GM23338 (cell line): ENCODE measurements around the gene PLXNA2. TPM values are rescaled to one million over a fixed set of nuclear protein-coding genes. Genes with fewer than 3 reads are reported as not detected.

Experiments used
- ATAC-seq: fragments of 200-7000 bp; cut with Tn5 transposase; 3 replicates; pipeline ENCODE4 v1.9.1; 2020
- DNase-seq: peaks from one replicate; pipeline ENCODE4 v3.0.0-alpha.2; 2015; ENCODE audit warnings: low spot score
- H2AFZ ChIP-seq: fragments of 200-600 bp; sonication (generic); 2 replicates; pipeline ENCODE4 v1.8.0; 2016; ENCODE audit warnings: antibody characterized with exemption, mild to moderate bottlenecking, moderate library complexity
- H3F3A ChIP-seq: fragments of 200-600 bp; sonication (generic); replicated peaks from 2 replicates; pipeline ENCODE4 v1.8.0; 2017; ENCODE audit warnings: antibody characterized with exemption, mixed run types, low read depth
- H3K27ac ChIP-seq: fragments of 200-600 bp; sonication (generic); 2 replicates; pipeline ENCODE4 v1.6.1; 2016; ENCODE audit warnings: low read depth
- H3K27me3 ChIP-seq: fragments of 200-600 bp; sonication (generic); 2 replicates; pipeline ENCODE4 v1.8.0; 2016; ENCODE audit warnings: mild to moderate bottlenecking, mixed run types, moderate library complexity; ENCODE audit not compliant: insufficient read depth
- H3K36me3 ChIP-seq: fragments of 200-600 bp; sonication (generic); 2 replicates; pipeline ENCODE4 v1.8.0; 2016; ENCODE audit warnings: mild to moderate bottlenecking; ENCODE audit not compliant: insufficient read depth
- H3K4me1 ChIP-seq: fragments of 200-600 bp; sonication (generic); 2 replicates; pipeline ENCODE4 v1.8.0; 2016; ENCODE audit warnings: mild to moderate bottlenecking, moderate library complexity; ENCODE audit not compliant: insufficient read depth
- H3K4me2 ChIP-seq: fragments of 200-600 bp; sonication (generic); 2 replicates; pipeline ENCODE4 v1.7.1; 2017; ENCODE audit warnings: mixed run types
- H3K4me3 ChIP-seq: fragments of 200-600 bp; sonication (generic); 2 replicates; pipeline ENCODE4 v1.6.1; 2016; ENCODE audit warnings: mixed run types
- H3K79me2 ChIP-seq: fragments of 200-600 bp; sonication (generic); replicated peaks from 2 replicates; pipeline ENCODE4 v1.8.0; 2017; ENCODE audit warnings: mild to moderate bottlenecking; ENCODE audit not compliant: insufficient read depth
- H3K9me2 ChIP-seq: fragments of 200-600 bp; sonication (generic); 2 replicates; pipeline ENCODE4 v1.8.0; 2017; ENCODE audit not compliant: insufficient read depth
- H4K20me1 ChIP-seq: fragments of 200-600 bp; sonication (generic); replicated peaks from 2 replicates; pipeline ENCODE4 v1.8.0; 2017; ENCODE audit warnings: mild to moderate bottlenecking; ENCODE audit not compliant: insufficient read depth
- H3K27ac Mint-ChIP-seq: 2 replicates; pipeline ENCODE4 v1.8.0; 2020; ENCODE audit warnings: inconsistent platforms, mild to moderate bottlenecking, moderate library complexity, mixed read lengths
- H3K27me3 Mint-ChIP-seq: 3 replicates; pipeline ENCODE4 v1.8.0; 2022; ENCODE audit warnings: low read depth, mild to moderate bottlenecking, moderate library complexity, mixed read lengths, inconsistent platforms; ENCODE audit not compliant: insufficient read depth, poor library complexity
- H3K36me3 Mint-ChIP-seq: 3 replicates; pipeline ENCODE4 v1.8.0; 2021; ENCODE audit warnings: low read depth, mild to moderate bottlenecking, inconsistent platforms, moderate library complexity, mixed read lengths
- H3K4me1 Mint-ChIP-seq: 3 replicates; pipeline ENCODE4 v1.8.0; 2020; ENCODE audit warnings: mild to moderate bottlenecking, inconsistent platforms, mixed read lengths
- H3K4me3 Mint-ChIP-seq: 3 replicates; pipeline ENCODE4 v1.8.0; 2021; ENCODE audit warnings: moderate library complexity, mild to moderate bottlenecking, inconsistent platforms, mixed read lengths
- H3K9me3 Mint-ChIP-seq: 3 replicates; pipeline ENCODE4 v1.8.0; 2020; ENCODE audit warnings: moderate library complexity, mild to moderate bottlenecking, inconsistent platforms, mixed read lengths
- JUNB ChIP-seq: IDR thresholded peaks from one replicate; pipeline ENCODE4 v1.6.1; 2016; ENCODE audit warnings: antibody characterized with exemption; ENCODE audit not compliant: unreplicated experiment
- POLR2AphosphoS5 ChIP-seq: IDR thresholded peaks from 2 replicates; pipeline ENCODE4 v1.6.1; 2016; ENCODE audit warnings: antibody characterized with exemption, low read depth
- polyA plus RNA-seq: library from polyadenylated mRNA; unstranded; fragments of >200 nt; fragmentation: Nextera tagmentation; extraction: Ambion mirVana; gene quantifications from 2 replicates; pipeline ENCODE4 v1.2.1, GENCODE V29; 2016
- total RNA-seq: library from RNA; depleted of rRNA; stranded (reverse); fragments of >200 nt; shearing (Covaris generic); gene quantifications from 2 replicates; pipeline ENCODE4 v1.2.3, GENCODE V29; 2014
- TF ChIP-seq, protein P1 (sequence below), 2 experiments: fragments of 200-600 bp in 1 of 2; sonication (generic) in 1 of 2; conservative IDR thresholded peaks; 2 replicates each; pipeline versions ENCODE4 v1.5.1 to v1.6.1; 2016 to 2017; ENCODE audit warnings: antibody characterized with exemption in 2 of 2, low read depth in 2 of 2, mild to moderate bottlenecking in 2 of 2, moderate library complexity in 1 of 2
- TF ChIP-seq, protein P2 (sequence below): fragments of 250-450 bp; sonication (Bioruptor Pico); IDR thresholded peaks from 2 replicates; pipeline ENCODE4 v1.5.0; 2020; ENCODE audit warnings: mild to moderate bottlenecking, moderate library complexity
- TF ChIP-seq, protein P3 (sequence below): IDR thresholded peaks from one replicate; pipeline ENCODE4 v1.6.1; 2018; ENCODE audit warnings: antibody characterized with exemption; ENCODE audit not compliant: unreplicated experiment

Gene PLXNA2
- total and polyA plus RNA-seq, 2 experiments from 2014 or later: 0.40 to 1.8 TPM

DNA sequence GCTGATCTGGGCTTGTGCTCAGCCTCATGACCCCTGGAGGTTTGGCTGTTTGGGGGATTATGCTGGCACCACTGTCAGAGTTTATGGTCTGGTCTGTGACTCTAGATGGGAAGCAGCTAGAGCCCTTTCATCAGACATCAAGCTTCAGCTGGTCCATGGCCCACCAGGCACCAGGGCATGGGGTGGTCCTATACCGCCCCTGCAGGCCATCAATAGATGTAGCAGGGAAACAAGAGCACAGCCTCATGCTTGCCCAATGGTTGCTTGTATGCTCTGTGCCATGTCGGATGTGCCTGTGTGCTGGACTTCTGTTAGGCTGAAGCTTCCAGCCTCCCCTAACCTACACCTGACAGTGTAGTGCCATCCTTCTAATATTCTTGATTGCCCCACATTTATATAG lies 262.2 kb downstream of the PLXNA2 start:
- H3K9me3 Mint-ChIP-seq: no peaks in the 10 kb centered on the region
- peak; percentile 75 for DNase-seq
- Histone ChIP-seq H4K20me1 (no peaks in the 10 kb centered on the region), H3K27ac (no peak overlapping the region), H3F3A (no peaks in the 10 kb centered on the region), H3K27me3 (no peaks in the 10 kb centered on the region), H3K4me1 (no peaks in the 10 kb centered on the region), H3K9me2 (no peaks in the 10 kb centered on the region), H3K4me2 (no peak overlapping the region), H3K79me2 (no peaks in the 10 kb centered on the region), H2AFZ (peak overlapping the region; percentile 49; the same call in 1 of the 2 replicates), H3K36me3 (no peaks in the 10 kb centered on the region), H3K4me3 (no peak overlapping the region)
- TF ChIP-seq, protein P1, sequence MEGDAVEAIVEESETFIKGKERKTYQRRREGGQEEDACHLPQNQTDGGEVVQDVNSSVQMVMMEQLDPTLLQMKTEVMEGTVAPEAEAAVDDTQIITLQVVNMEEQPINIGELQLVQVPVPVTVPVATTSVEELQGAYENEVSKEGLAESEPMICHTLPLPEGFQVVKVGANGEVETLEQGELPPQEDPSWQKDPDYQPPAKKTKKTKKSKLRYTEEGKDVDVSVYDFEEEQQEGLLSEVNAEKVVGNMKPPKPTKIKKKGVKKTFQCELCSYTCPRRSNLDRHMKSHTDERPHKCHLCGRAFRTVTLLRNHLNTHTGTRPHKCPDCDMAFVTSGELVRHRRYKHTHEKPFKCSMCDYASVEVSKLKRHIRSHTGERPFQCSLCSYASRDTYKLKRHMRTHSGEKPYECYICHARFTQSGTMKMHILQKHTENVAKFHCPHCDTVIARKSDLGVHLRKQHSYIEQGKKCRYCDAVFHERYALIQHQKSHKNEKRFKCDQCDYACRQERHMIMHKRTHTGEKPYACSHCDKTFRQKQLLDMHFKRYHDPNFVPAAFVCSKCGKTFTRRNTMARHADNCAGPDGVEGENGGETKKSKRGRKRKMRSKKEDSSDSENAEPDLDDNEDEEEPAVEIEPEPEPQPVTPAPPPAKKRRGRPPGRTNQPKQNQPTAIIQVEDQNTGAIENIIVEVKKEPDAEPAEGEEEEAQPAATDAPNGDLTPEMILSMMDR (conservative IDR thresholded peaks at IDR 0.05; ENCODE audit: low read depth in 2 of 2): peak; percentile 72 to 91
- TF ChIP-seq, protein P2, sequence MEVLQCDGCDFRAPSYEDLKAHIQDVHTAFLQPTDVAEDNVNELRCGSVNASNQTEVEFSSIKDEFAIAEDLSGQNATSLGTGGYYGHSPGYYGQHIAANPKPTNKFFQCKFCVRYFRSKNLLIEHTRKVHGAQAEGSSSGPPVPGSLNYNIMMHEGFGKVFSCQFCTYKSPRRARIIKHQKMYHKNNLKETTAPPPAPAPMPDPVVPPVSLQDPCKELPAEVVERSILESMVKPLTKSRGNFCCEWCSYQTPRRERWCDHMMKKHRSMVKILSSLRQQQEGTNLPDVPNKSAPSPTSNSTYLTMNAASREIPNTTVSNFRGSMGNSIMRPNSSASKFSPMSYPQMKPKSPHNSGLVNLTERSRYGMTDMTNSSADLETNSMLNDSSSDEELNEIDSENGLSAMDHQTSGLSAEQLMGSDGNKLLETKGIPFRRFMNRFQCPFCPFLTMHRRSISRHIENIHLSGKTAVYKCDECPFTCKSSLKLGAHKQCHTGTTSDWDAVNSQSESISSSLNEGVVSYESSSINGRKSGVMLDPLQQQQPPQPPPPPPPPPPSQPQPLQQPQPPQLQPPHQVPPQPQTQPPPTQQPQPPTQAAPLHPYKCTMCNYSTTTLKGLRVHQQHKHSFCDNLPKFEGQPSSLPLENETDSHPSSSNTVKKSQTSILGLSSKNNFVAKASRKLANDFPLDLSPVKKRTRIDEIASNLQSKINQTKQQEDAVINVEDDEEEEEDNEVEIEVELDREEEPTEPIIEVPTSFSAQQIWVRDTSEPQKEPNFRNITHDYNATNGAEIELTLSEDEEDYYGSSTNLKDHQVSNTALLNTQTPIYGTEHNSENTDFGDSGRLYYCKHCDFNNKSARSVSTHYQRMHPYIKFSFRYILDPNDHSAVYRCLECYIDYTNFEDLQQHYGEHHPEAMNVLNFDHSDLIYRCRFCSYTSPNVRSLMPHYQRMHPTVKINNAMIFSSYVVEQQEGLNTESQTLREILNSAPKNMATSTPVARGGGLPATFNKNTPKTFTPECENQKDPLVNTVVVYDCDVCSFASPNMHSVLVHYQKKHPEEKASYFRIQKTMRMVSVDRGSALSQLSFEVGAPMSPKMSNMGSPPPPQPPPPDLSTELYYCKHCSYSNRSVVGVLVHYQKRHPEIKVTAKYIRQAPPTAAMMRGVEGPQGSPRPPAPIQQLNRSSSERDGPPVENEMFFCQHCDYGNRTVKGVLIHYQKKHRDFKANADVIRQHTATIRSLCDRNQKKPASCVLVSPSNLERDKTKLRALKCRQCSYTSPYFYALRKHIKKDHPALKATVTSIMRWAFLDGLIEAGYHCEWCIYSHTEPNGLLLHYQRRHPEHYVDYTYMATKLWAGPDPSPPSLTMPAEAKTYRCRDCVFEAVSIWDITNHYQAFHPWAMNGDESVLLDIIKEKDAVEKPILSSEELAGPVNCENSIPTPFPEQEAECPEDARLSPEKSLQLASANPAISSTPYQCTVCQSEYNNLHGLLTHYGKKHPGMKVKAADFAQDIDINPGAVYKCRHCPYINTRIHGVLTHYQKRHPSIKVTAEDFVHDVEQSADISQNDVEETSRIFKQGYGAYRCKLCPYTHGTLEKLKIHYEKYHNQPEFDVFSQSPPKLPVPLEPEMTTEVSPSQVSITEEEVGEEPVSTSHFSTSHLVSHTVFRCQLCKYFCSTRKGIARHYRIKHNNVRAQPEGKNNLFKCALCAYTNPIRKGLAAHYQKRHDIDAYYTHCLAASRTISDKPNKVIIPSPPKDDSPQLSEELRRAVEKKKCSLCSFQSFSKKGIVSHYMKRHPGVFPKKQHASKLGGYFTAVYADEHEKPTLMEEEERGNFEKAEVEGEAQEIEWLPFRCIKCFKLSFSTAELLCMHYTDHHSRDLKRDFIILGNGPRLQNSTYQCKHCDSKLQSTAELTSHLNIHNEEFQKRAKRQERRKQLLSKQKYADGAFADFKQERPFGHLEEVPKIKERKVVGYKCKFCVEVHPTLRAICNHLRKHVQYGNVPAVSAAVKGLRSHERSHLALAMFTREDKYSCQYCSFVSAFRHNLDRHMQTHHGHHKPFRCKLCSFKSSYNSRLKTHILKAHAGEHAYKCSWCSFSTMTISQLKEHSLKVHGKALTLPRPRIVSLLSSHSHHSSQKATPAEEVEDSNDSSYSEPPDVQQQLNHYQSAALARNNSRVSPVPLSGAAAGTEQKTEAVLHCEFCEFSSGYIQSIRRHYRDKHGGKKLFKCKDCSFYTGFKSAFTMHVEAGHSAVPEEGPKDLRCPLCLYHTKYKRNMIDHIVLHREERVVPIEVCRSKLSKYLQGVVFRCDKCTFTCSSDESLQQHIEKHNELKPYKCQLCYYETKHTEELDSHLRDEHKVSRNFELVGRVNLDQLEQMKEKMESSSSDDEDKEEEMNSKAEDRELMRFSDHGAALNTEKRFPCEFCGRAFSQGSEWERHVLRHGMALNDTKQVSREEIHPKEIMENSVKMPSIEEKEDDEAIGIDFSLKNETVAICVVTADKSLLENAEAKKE (CRISPR knock-in tag): no peak
- no peak for TF ChIP-seq JUNB
- TF ChIP-seq POLR2AphosphoS5: no peak
- TF ChIP-seq, protein P3, sequence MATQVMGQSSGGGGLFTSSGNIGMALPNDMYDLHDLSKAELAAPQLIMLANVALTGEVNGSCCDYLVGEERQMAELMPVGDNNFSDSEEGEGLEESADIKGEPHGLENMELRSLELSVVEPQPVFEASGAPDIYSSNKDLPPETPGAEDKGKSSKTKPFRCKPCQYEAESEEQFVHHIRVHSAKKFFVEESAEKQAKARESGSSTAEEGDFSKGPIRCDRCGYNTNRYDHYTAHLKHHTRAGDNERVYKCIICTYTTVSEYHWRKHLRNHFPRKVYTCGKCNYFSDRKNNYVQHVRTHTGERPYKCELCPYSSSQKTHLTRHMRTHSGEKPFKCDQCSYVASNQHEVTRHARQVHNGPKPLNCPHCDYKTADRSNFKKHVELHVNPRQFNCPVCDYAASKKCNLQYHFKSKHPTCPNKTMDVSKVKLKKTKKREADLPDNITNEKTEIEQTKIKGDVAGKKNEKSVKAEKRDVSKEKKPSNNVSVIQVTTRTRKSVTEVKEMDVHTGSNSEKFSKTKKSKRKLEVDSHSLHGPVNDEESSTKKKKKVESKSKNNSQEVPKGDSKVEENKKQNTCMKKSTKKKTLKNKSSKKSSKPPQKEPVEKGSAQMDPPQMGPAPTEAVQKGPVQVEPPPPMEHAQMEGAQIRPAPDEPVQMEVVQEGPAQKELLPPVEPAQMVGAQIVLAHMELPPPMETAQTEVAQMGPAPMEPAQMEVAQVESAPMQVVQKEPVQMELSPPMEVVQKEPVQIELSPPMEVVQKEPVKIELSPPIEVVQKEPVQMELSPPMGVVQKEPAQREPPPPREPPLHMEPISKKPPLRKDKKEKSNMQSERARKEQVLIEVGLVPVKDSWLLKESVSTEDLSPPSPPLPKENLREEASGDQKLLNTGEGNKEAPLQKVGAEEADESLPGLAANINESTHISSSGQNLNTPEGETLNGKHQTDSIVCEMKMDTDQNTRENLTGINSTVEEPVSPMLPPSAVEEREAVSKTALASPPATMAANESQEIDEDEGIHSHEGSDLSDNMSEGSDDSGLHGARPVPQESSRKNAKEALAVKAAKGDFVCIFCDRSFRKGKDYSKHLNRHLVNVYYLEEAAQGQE: no peak
- H3K4me1 Mint-ChIP-seq: no peaks in the 10 kb centered on the region
- peak; percentile 100 for ATAC-seq
- no peak overlapping the region for H3K4me3 Mint-ChIP-seq
- no peaks in the 10 kb centered on the region for H3K36me3 Mint-ChIP-seq
- no peak overlapping the region for H3K27ac Mint-ChIP-seq
- peaks cover 2% of the 10 kb centered on the region for H3K27me3 Mint-ChIP-seq
